Loucy (cell line): ENCODE data around the gene SLC35G2.

ENCODE experiments used
- CTCF ChIP-seq: fragments of 200-600 bp; sonication (generic); conservative IDR thresholded peaks from 2 replicates; pipeline ENCODE4 v1.5.1; 2014; ENCODE audit warnings: mild to moderate bottlenecking, antibody characterized with exemption, low read length
- EZH2phosphoT487 ChIP-seq: fragments of 200-600 bp; IDR thresholded peaks from 2 replicates; pipeline ENCODE4 v1.6.1; 2018; ENCODE audit warnings: antibody characterized with exemption, mild to moderate bottlenecking, moderate library complexity, borderline replicate concordance

GRCh38 chr3:136835813-136836510 lies 17.0 kb downstream of the SLC35G2 start:
- TF ChIP-seq EZH2phosphoT487 (no peak), CTCF (no peak)
